ENCODE measurements around the gene CRYM. TPM values are rescaled to one million over a fixed set of nuclear protein-coding genes. Genes with fewer than 3 reads are reported as not detected.

The CRYM gene
- total RNA-seq, result 0.26 and 0.56 TPM in 2 replicates

DNA sequence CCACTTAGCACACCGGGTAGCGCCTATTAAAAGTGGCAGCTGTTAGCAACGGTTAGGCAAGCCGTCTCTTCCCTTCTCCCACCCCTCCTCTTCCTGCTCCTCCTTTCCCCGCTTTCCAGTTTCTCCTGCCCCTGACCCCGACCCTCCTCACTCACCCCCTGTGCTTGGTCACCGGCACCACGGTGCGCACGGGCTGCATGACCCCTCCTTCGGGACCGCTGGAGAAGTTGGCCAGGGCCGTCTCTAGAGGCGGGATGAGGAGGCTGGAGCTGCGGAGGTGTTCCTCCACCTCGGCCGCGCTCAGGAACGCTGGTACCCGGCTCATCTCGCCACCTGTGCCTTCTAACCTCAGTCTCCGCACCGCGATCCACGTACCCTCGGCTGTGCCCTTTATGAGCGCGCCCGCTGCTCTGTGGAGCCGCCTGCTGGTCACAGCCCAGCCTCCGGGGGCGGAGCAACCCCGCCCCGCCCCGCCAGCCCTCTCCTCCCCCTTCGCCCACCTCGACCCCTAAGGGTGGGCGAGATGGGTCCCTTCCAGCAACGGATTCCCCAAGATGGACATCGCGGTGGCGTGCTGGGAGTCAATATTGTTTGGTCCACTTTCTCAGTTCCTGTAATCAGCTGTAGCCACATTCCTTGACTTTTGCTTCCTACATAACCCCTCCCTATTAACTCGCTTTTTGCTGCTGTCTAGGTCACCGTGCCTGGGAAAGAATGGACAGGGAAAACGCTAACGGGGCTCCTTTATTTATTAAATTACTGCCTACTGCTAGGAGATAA is at the start of gene CRYM:
Gene CRYM (minus strand): TSS at position 364 of the 780 bp plus-strand sequence. CDS start 39 bp downstream, at position 325.

DNA sequence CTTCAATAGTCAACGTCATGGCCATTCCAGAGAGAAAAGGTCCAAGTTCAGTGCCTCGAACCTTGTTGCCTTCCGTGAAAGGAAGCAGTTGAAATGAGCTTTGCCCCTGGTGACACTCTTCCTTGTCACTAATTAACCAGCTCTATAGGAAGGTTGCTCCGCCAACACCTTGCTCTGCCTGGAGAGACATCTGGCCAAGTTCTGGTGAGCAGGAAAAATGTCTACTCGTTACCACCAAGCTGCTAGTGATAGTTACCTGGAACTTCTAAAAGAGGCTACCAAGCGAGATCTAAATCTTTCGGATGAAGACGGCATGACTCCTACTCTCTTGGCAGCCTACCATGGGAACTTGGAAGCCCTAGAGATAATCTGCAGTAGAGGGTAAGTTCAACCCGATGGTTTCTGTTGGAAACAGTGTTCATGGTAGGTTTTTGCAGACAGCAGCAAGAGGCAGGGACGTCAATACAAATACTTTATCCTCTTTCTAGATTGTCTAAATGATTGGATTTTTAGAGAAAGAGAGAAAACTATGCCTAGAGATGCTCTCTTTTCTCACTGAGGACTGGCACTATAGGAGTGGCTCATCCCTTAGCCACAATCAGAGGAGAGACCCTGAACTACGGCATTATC is 44.5 kb downstream of the CRYM start, which contains the start of gene ANKS4B:
Gene ANKS4B (plus strand): TSS at position 179 of the 630 bp plus-strand sequence. CDS start 39 bp downstream, at position 218.

DNA sequence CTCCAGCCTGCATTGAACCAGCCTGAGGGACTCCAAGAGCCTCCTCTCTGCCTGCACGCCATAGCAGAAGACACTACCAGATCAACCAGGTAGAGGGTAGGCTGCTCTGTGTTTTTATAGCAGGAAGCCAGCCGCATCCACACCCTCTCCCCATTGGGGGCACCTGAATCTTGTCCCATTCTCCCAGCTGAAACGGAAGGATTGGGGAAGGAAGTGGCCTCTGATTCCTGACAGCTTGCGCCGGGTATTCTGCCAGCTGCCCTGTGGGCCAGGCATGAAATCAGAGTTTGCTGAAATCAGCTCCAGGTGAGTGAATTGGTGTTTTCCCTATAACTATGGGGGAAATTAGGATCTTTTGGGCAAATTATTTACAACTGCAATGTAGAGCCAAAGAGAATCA is 66.6 kb downstream of the CRYM start, which contains the start of gene ZP2:
Gene ZP2 (minus strand): TSS at position 89 of the 400 bp plus-strand sequence. CDS start 27 bp downstream, at position 62.

Other genes with a start within 250 kb of the CRYM start
- gene DNAH3, start 127.4 kb downstream of the CRYM start, total RNA-seq, result not detected in 2 replicates
- 25.6 and 29.0 TPM in 2 replicates for gene LDAF1, start 119.6 kb downstream of the CRYM start, total RNA-seq
- gene ZP2, start 66.7 kb downstream of the CRYM start, total RNA-seq, result not detected in 2 replicates
- gene ANKS4B, start 44.6 kb downstream of the CRYM start, total RNA-seq, result not detected in 2 replicates

Data from aortic smooth muscle cell (primary cell).